ENCODE measurements around the gene CRTC3.

DNA sequence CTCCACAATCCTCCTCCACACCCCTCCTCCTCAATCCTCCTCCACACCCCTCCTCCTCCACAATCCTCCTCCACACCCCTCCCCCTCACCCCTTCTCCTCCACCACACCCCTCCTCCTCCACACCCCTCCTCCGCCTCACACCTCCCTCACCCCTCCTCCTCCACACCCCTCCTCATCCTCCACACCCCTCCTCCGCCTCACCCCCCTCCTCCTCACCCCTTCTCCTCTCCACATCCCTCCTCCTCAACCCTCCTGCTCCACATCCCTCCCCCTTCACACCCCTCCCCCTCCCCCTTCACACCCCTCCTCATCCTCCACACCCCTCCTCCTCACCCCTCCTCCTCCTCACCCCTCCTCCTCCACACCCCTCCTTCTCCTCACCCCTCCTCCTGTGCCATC is 117.6 kb downstream of the CRTC3 start:
- TF ChIP-seq CEBPB (IDR thresholded peaks at IDR 0.05; ENCODE audit: low read depth, low read length) (no peak), RAD21 (IDR thresholded peaks at IDR 0.05; ENCODE audit: low read length) (no peak), RFX5 (IDR thresholded peaks at IDR 0.05; ENCODE audit: low read depth, low read length) (no peak), RCOR1 (IDR thresholded peaks at IDR 0.05; ENCODE audit: insufficient replicate concordance, low read length) (no peak), POLR2A (IDR thresholded peaks at IDR 0.05; ENCODE audit: low read depth, low read length) (no peak), NFE2L2 (IDR thresholded peaks at IDR 0.05; ENCODE audit: low read depth, low read length) (no peak), MXI1 (IDR thresholded peaks at IDR 0.05; ENCODE audit: borderline replicate concordance, low read depth, low read length) (no peak)
- TF ChIP-seq, protein P1, sequence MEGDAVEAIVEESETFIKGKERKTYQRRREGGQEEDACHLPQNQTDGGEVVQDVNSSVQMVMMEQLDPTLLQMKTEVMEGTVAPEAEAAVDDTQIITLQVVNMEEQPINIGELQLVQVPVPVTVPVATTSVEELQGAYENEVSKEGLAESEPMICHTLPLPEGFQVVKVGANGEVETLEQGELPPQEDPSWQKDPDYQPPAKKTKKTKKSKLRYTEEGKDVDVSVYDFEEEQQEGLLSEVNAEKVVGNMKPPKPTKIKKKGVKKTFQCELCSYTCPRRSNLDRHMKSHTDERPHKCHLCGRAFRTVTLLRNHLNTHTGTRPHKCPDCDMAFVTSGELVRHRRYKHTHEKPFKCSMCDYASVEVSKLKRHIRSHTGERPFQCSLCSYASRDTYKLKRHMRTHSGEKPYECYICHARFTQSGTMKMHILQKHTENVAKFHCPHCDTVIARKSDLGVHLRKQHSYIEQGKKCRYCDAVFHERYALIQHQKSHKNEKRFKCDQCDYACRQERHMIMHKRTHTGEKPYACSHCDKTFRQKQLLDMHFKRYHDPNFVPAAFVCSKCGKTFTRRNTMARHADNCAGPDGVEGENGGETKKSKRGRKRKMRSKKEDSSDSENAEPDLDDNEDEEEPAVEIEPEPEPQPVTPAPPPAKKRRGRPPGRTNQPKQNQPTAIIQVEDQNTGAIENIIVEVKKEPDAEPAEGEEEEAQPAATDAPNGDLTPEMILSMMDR (conservative IDR thresholded peaks at IDR 0.05; ENCODE audit: low read depth, low read length), result no peak
- TF ChIP-seq, protein P2, sequence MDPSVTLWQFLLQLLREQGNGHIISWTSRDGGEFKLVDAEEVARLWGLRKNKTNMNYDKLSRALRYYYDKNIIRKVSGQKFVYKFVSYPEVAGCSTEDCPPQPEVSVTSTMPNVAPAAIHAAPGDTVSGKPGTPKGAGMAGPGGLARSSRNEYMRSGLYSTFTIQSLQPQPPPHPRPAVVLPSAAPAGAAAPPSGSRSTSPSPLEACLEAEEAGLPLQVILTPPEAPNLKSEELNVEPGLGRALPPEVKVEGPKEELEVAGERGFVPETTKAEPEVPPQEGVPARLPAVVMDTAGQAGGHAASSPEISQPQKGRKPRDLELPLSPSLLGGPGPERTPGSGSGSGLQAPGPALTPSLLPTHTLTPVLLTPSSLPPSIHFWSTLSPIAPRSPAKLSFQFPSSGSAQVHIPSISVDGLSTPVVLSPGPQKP (IDR thresholded peaks at IDR 0.05; ENCODE audit: borderline replicate concordance, low read depth, low read length), result no peak
- TF ChIP-seq, protein P3, sequence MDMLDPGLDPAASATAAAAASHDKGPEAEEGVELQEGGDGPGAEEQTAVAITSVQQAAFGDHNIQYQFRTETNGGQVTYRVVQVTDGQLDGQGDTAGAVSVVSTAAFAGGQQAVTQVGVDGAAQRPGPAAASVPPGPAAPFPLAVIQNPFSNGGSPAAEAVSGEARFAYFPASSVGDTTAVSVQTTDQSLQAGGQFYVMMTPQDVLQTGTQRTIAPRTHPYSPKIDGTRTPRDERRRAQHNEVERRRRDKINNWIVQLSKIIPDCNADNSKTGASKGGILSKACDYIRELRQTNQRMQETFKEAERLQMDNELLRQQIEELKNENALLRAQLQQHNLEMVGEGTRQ (IDR thresholded peaks at IDR 0.05; ENCODE audit: low read depth, low read length), result no peak
